HG02840 (cell line): ENCODE results near the gene BLOC1S5.
"Not testable (repeated sequence)": the region's sequence is repeated elsewhere in the genome, so short reads cannot be mapped to it uniquely, and the experiment has no call there.

Experiments used
- ATAC-seq: cut with Tn5 transposase; IDR thresholded peaks from one replicate; pipeline ENCODE4 v1.9.1; 2021; ENCODE audit warnings: mild to moderate bottlenecking, moderate library complexity, moderate number of reproducible peaks; ENCODE audit not compliant: unreplicated experiment, low FRiP score

Gene BLOC1S5

DNA sequence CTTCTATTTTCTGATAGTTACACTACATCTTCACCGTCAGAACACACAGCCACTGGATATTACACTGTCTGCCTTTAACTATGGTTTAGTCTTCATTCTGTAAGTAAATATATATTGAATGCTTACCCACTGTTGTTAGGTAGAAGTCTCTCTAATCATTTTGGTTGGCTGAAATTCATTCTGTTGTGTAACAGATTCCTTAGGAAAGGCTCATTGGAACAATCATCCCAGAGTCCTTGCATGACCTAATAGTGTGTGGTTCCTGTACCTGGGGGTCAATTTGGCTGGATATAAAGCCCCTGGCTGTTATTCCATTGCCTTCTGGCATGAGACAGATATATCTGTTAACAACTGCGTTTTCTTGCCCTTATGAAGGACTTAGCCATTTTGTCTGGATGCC lies 9.9 kb downstream of the BLOC1S5 start:
- ATAC-seq = no peak

DNA sequence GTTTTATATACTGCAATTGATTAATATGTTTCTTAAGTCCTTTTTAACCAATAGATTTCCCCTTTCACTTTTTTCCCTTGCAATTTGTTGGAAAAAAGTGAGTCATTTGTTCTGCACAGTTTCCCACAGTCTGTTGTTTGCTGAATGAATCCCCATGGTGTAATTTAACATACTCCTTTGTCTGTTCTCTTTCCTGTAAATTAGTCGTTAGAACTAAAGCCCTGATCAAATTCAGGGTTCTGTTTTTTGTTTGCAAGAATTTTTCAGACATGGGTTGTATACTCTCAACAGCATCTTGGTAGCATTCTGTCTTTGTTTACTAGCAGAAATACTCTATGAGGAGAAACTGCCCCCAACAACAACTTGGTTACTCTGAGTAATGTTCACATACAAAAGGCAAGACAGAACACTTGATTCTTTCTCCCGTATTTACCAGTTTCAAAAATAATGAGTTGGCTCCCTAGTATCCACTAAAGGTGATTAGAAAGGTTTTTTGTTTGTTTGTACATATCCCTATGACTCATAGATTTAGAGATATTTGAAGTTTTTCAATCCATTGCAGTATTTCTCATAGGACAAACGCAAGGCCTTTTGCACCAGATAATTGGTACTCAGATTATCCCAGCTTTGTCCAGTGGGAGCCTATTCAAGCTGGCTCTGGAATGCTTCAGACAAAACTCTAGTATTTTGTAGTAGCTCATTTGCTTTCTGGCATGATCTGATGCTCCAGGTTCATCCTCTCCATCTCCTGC lies 16.5 kb downstream of the BLOC1S5 start:
- no peak for ATAC-seq

DNA sequence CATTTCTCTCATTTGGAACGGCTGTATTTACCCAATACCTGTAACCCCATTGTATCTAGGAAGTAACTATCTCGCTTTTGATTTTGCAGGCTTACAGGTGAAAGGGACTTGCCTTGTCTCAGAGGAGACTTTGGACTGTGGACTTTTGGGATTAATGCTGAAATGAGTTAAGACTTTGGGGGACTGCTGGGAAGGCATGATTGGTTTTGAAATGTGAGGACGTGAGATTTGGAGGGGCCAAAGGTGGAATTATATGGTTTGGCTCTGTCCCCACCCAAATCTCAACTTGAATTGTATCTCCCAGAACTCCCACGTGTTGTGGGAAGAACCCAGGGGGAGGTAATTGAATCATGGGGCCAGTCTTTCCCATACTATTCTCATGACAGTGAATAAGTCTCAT lies 18.4 kb downstream of the BLOC1S5 start:
- ATAC-seq = not testable (repeated sequence)

DNA sequence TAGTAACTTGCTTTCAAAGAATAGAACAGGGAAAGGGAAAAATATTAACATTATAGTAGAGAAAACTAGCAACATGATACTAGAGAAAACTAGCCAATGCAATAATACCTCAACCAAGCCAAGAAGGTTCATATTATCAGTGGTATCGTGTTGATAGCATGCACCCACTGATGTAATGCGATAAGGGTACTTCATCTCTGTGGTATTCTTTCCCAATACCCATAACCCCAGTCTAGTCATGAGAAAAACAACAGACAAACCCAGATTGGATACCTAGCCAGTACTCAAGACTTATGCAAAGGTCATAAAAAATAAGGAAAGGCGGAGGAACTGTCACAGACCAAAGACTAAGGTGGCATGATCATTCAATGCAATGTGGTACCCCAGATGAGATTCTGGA lies 21.0 kb downstream of the BLOC1S5 start:
- ATAC-seq = no peak

DNA sequence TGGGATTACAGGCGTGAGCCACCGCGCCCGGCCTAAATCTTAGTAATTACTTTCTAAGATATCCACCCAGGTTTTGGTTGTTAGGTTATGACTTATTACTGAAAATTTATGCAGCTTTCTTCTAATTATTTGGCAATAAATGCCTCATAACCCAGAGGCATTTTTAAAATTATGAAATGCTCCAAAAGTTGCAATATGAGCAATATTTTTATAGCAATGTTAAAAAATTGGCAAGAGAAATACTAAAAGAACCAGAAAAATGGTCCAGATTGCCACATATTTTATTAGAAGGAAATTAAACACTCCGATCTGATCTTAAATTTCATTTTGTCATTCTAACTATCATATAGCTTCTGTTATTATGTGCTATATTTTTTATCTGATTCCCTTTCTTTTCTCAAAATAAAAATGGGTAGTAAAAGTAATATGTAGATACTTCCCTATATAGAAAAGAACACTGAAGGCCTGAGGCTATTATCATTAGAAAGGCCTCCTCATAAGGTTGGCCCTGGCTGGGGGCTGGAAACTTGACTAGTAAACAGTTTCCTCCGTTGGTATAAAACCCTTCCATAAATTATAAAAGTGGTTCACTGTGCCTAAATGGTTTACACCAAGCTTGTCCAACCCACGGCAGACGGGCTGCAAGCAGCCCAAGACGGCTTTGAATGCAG lies 22.1 kb downstream of the BLOC1S5 start:
- no peak for ATAC-seq

DNA sequence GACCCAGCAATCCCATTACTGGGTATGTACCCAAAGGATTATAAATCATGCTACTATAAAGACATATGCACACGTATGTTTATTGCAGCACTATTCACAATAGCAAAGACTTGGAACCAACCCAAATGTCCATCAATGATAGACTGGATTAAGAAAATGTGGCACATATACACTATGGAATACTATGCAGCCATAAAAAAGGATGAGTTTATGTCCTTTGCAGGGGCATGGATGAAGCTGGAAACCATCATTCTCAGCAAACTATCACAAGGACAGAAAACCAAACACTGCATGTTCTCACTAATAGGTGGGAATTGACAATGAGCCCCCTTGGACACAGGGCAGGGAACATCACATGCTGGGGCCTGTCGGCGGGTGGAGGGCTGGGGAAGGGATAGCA lies 30.1 kb downstream of the BLOC1S5 start:
- ATAC-seq = not testable (repeated sequence)

DNA sequence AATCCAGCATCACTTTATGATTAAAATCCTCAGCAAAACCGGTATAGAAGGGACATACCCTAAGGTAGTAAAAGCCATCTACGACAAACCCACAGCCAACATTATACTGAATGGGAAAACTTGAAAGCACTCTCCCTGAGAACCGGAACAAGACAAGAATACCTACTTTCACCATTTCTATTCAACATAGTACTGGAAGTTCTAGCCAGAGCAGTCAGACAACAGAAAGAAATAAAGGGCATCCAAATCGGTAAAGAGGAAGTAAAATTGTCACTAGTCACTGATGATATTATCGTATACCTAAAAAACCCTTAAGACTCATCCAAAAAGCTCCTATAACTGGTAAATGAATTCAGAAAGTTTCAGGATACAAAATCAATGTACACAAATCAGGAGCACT lies 33.3 kb downstream of the BLOC1S5 start:
- ATAC-seq = no peak

DNA sequence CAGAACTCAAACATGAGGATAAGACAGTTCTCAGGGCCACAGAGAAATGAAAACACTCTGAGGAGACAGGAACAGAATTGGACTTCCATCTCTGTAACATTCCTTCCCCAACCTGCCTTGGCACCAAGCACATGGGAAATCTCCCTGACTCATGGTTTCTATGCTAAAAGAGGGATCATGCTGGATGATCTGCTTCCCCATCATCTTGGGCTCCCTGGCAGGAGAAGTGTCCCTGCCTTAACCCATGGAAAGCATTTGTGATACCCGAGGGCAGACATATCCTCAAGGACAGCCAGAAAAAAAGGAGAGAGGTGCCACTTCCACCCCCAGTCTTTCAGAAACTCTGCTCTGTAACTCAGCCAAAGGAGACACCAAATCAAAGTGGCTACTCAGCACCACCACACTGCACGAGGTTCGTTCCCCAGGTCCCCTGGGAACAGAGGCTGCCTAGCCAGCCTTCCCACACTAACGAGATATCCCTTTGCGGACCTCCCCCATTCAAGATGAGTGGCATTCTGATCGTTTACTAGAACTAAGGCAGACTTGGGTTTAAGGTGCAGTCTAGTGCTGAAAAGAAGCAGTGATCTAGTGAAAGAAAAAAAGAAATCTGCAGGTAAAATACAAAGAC lies 34.8 kb downstream of the BLOC1S5 start:
- no peak for ATAC-seq

DNA sequence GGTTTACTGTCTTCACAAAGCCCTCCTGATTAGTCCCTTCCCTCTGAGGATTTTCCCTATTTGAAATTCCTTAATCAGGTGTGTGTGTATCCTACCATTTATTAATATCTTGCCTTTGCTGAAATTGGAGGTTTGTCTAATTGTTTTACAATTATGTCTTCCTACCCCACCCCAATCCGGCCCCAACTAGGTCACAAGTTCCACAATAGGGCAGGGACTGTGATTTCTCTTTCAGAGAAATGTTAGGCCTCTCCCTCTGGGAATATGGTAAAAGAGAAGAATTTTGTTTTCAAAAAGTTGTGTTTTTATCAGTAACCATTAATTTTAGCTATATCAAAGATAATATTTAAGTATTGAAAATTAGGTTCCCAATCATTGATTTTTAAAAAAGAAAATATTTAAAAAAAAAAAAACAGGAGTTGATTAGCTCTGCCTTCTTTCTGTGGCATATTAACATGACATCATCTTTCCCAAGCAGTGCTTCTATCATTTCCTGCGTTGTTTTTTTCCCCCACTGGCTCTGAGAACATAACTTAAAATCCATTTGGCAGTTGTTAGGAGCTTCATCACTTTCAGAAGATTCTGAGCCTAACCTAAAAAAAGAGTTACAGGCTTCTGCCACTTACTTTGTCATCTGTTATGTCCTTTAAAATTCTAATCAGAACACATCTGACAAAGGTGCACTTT lies 36.1 kb downstream of the BLOC1S5 start:
- no peak for ATAC-seq

DNA sequence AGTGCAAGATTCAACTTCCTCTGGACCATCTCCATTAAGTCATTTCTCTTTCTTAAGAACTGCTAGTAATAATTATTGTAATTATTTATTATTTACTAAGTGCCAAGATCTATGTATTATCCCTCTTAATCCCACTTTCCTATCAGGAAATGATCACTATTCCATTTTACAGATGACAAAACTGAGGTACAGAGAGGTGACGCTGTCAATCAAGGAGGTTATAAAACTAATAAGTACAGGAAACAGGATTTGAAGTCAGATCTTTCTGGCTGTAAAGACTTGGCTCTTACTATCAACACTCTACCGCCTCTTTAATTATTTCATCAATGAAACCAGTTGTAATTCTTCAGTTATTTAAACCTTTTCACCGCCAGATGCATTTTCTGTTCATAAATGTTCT lies 37.4 kb downstream of the BLOC1S5 start:
- ATAC-seq = no peak

DNA sequence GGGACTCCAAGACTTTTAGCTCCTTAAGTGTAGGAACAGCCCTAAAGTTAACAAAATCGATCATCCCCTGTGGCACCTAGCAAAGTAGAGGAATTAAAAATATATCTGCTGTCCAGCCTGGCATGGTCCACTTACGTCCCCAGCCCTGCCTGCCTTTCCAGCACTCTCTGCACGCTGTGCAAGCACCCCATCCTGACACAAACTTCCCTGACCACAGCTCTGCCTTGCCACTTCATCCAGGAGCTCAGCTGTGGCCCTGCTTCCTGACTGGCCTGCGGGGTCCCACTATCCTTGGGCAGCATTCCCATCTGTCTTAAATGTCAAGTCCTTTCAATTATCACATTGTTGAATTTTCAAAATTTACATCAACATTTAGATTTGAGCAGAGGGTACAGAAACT lies 39.0 kb downstream of the BLOC1S5 start:
- no peak for ATAC-seq

DNA sequence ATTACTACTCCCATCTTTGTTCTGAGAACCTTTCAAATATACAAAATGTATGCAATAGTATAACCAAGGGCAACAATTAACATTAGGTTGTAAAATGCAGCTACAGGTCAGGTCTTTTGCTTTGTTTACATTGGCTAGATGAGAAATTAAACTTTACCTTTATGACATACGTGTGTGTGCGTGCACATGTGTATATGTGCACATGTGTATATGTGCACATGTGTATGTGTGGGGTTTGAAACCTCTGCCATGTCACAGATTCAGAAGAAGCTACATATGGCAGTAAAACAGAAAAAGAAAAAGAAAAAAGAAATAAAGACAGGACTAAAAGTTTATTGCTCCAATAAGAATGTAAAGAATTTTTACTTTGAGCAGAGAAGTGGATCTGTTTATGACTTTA lies 40.6 kb downstream of the BLOC1S5 start:
- no peak for ATAC-seq

DNA sequence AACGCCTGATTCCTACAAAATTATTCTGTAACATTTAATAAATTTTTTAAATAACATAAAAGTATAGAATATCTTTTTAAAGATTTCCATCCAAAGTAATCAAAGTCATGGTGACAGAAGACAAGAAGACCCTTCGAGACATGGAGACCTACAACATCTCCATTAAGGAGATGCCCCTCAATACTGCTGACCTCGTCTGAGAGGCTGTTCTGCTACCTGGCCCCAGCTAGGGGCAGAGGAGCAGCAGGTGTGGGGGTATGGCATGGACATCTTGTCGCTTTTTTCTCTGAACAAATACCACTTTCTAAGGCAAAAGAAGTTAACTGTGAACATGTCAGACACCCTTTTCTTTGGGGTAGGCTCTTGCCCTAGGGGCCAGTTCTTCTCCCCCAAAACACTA lies 44.1 kb downstream of the BLOC1S5 start:
- ATAC-seq = no peak

DNA sequence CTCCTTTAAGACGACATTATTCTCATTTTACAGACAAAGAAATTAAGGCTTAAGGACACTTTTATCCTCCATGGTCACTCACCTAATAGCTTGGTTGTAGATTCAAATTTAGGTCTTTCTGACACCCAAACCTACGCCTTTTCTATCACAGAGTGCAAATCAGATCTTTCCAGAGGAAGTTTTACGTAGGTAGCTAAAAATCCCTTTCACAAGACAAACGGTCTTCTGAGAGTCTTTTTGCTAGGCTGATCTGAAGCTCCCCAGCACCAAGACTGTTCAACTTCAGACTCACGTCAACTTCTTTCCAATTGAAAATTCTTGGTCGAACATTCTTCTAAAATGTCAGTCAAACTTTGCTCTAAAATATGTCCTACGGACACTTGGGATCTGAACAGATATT lies 46.5 kb downstream of the BLOC1S5 start:
- no peak for ATAC-seq

DNA sequence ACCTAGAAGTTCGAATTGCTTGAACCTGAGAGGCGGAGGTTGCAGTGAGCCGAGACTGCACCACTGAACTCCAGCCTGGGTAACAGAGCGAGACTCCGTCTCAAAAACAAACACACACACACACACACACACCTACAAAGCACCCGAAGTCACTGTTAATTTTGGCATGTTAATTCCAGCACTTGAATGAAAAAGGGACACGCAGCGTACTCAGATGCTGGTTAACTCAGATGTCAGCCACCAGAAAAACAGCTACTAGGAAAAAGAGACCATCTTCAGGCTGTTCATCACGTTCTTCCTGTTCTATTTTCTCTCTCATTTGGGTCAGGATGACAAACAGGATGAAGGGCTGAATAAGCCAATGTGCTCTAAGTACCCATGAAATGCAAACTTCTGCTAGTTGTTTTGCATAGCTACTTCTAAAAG lies 46.9 kb downstream of the BLOC1S5 start:
- ATAC-seq = no peak

DNA sequence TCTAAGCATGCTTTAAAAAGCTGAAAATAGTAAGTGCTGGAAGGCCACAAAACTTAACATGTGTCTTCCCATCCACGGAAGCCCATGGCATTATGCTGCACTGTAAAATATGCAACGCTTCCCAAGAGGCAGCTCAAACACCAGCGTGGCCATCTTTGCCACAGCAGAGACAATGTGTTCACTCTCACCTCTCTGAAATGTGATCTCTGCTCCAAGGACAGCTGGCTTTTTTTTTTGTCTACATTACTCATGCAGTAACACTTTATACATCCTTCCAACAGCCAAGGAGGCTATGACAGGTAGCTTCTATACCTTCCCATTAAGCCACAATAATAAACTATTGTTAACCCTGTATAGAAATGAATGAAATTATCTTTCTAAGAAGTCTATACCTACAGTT lies 49.2 kb downstream of the BLOC1S5 start:
- no peak for ATAC-seq

DNA sequence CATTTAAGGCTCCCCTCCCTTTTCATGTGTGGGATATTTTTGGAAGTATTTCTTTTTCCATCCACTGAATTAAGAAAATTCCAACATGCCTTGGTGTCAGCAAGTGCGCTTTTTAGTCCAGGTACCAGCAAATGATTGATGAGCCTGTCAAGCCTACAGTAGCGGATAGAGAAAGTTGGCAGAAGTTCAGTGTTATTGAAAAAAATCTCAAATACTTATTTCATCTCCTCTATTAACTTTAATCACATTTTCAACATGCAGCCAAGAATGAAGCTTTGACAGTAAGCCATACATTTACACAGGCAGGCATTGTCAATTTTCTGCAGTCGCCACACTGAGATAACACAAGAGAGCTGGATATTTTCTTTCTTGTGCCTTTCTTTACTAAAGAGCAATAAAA lies 50.4 kb downstream of the BLOC1S5 start:
- ATAC-seq = no peak

DNA sequence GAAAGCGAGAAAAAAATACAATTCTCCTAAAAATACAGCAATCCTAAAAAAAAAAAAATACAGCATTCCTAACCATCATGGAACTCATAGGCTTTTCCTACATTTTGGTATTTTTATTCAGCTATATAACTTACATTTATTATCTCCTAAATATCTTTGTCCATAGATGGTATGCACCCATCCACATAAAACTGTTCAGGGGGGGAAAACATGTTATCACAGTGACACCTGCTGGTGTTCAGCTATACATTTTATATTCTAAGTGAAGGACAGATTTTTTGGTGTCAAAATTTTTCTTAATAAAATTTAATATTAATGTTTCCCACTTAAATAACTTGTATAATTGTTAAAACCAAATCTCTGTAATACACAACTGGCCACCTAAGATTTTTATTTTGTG lies 58.0 kb downstream of the BLOC1S5 start:
- ATAC-seq = no peak

DNA sequence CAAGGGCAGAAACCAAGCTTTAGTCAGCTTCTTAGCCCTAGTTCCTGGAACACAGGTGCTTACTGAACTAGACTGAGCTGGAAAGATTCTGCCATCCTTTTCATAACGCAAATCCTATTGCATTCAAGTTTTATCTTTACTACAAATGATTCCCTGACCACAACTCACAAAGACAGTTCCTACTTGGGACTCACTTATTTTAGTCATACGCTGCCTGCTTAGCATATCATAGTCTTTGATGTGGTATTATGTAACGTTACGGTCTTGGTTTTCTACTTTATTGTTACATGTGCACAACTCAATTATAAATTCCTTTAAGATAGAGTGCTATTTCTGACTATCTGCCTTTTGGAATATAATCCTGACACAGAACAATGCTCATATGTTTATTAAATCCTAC lies 59.1 kb downstream of the BLOC1S5 start:
- no peak for ATAC-seq

DNA sequence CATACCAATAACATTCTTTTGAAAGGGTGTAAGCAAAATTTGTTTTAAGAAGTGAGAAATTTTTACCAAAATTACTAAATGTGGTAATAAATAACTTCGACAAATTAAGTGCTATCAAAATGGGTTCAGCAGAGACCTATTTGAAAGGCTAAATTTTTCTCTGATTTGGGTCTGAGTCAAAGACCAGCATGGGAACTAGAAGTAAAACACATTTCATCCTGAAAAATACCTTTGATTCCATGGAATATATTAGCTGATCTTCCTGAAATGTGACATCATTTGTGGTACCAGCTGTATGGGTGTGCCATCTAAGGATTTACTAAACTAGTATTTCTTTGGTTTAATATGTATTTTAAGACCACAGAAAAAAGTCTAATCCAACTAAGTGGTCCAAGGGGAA lies 63.6 kb downstream of the BLOC1S5 start:
- ATAC-seq = no peak

DNA sequence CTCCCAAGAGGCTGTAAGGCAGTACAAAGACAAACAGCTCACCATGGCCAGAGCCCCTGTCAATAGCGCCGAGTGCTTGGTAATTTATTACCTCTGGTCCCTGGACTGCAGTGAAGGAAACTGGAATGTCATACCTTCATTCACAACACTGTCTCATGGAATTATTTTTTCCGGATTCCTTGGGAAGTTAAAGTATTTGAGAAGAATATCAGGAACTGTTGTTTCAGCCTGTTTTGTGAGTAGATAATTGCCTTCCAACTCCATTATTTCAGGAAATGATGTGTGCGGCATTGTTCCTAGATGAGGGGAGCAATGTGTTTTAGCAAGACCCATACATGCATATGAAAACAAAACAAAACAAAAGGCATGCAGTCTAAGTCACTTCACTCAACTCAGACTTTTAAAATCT lies 64.0 kb downstream of the BLOC1S5 start:
- no peak for ATAC-seq
